Mucosa of descending colon (tissue), 3 donors: ENCODE measurements around the gene ARRB1. TPM values are rescaled to one million over a fixed set of nuclear protein-coding genes. Genes with fewer than 3 reads are reported as not detected.

Experiments used
- ATAC-seq: fragments of 200-7000 bp; cut with Tn5 transposase; one replicate; pipeline ENCODE4 v1.9.1; 2020; ENCODE audit warnings: mild to moderate bottlenecking, moderate library complexity
- DNase-seq, 3 donors: peaks; one replicate each; pipeline ENCODE4 v3.0.0-alpha.2; 2020
- H3K36me3 ChIP-seq: fragments of 200-600 bp; one replicate; pipeline ENCODE4 v1.8.0; 2021; ENCODE audit warnings: low read depth, mild to moderate bottlenecking
- H3K4me1 ChIP-seq: fragments of 200-600 bp; one replicate; pipeline ENCODE4 v1.8.0; 2021; ENCODE audit warnings: low read depth, mild to moderate bottlenecking
- H3K4me3 ChIP-seq: fragments of 200-600 bp; one replicate; pipeline ENCODE4 v1.8.0; 2021; ENCODE audit warnings: mild to moderate bottlenecking
- H3K9me3 ChIP-seq: fragments of 200-600 bp; one replicate; pipeline ENCODE4 v1.8.0; 2021; ENCODE audit warnings: mild to moderate bottlenecking
- intact Hi-C, 2 donors: fragments of 100-400 bp; cut with DNase I in 1 of 2; cut with micrococcal nuclease in 1 of 2; formaldehyde crosslinking; loops; one replicate each; pipeline versions ENCODE4 v1.11.0 to v1.11.1; 2022; cut with DNase I, micrococcal nuclease
- total RNA-seq, 3 donors: library from RNA; stranded (reverse); fragmentation: NEBNext Ultra II Directional in 2 of 3; extraction: Animal tissue kit (Norgen Biotek cat#: 25700) in 2 of 3; gene quantifications; one replicate each; pipeline versions ENCODE4 v1.2.1 to v1.2.4, GENCODE V29; 2021 to 2023
- TF ChIP-seq, protein P1 (sequence below): fragments of 200-600 bp; IDR thresholded peaks from one replicate; pipeline ENCODE4 v1.8.0; 2022; ENCODE audit warnings: antibody characterized with exemption, mild to moderate bottlenecking
- donor health status: DM: no; HTN: no; CAD: no; lungs with moderate emphysema.
- donor health status: DM: no; HTN: no; CAD: no.
- donor health status: DM: no; HTN: yes; CAD: no.

The ARRB1 gene
- total RNA-seq, 3 donors from 2014 or later = 76.7 to 128 (median 121) TPM

DNA sequence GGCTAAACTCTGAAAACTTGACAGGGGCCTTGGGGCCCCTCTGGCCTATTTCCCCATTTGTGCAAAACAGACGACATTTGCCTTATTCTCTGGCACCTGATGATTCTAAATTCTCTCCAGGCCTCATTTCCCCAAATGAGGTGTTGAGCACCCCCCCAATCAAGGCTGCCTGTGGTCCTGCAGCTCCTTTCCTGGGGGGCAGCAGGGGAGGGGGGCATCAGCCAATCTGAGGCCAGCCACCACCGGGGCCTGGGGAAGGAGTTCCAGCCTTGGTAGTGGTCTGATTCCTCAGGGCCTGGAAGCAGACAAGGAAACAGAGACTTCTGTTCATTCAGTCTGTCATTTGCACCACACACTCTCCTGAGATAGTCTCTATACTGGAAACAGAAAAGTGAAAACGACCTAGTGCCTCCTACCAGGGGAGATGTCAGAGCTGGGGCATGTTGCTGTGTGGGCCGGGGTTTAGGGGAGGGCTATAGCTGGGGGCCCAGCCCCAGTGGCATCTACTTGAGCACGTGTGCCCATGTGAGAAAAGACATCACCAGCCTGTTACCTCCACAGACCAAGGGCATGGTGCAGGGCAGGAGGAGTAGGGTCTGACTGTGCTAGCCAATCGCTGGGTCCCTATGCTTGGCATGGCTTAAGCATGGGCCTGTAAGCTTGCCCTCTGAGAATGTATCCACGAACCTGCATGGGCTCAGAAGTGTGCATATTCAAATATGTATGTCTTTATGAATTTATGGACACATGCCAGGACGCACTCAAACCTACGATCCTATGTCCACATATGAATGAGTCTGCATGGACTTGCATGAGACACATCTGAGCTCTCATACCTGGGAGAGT, 112.6 kb downstream of the ARRB1 start:
- no peaks in the 10 kb centered on the region for H3K9me3 ChIP-seq
- TF ChIP-seq, protein P1, sequence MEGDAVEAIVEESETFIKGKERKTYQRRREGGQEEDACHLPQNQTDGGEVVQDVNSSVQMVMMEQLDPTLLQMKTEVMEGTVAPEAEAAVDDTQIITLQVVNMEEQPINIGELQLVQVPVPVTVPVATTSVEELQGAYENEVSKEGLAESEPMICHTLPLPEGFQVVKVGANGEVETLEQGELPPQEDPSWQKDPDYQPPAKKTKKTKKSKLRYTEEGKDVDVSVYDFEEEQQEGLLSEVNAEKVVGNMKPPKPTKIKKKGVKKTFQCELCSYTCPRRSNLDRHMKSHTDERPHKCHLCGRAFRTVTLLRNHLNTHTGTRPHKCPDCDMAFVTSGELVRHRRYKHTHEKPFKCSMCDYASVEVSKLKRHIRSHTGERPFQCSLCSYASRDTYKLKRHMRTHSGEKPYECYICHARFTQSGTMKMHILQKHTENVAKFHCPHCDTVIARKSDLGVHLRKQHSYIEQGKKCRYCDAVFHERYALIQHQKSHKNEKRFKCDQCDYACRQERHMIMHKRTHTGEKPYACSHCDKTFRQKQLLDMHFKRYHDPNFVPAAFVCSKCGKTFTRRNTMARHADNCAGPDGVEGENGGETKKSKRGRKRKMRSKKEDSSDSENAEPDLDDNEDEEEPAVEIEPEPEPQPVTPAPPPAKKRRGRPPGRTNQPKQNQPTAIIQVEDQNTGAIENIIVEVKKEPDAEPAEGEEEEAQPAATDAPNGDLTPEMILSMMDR = no peak
- no peak for DNase-seq
- H3K4me1 ChIP-seq = peaks cover 14% of the 10 kb centered on the region
- no peak for ATAC-seq
- no peak overlapping the region for H3K4me3 ChIP-seq
- H3K36me3 ChIP-seq = no peaks in the 10 kb centered on the region
- intact Hi-C loops = no loop called here

DNA sequence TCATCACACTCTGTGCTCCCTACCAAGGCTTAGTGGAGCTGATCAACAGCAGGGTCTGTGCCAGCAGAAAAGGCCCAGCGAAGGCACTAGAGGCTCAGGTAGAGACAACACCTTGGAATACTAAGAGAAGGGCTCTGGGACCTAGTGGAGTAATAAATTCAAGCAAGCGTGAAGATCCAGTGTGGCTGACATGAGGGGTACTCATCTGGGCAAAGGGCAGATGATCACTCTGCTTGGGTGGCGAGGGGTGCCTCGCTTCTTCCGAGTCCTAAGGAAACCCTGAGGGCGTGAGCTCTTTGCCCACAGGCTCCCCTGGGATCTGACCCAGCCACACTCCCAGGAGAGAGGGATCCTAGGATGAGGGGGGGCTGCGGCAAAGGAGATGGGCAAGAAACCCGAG, 114.4 kb downstream of the ARRB1 start:
- Histone ChIP-seq H3K4me1 (peaks cover 9% of the 10 kb centered on the region), H3K9me3 (no peaks in the 10 kb centered on the region), H3K36me3 (no peaks in the 10 kb centered on the region), H3K4me3 (no peak overlapping the region)
- ATAC-seq (no peak), DNase-seq (no peak)
- TF ChIP-seq, protein P1 = no peak
- intact Hi-C loops = no loop called here

DNA sequence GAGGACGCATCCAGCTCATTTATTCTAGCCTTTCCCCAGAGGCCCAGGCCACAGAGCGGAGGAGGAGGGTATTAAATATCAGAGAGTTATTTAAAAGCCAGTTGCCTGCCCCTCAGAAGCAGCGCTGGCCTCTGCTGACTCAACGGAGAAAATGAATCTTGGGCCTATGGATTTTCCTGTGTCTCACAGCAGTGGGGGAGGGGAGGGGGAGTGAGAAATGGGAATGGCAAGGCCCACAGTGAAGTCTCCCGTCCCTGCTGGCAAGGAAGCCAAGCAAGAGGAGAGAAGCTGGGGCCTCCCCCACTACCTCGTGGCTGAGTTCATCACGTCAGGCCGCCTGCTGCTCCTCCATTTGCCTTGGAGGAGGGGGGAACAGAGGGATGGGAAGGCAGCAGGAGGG, 115.4 kb downstream of the ARRB1 start:
- TF ChIP-seq, protein P1 = no peak
- ATAC-seq (no peak), DNase-seq (no peak)
- intact Hi-C loops = no loop called here
- Histone ChIP-seq H3K36me3 (no peaks in the 10 kb centered on the region), H3K4me3 (no peak overlapping the region), H3K4me1 (peaks cover 8% of the 10 kb centered on the region), H3K9me3 (no peaks in the 10 kb centered on the region)

DNA sequence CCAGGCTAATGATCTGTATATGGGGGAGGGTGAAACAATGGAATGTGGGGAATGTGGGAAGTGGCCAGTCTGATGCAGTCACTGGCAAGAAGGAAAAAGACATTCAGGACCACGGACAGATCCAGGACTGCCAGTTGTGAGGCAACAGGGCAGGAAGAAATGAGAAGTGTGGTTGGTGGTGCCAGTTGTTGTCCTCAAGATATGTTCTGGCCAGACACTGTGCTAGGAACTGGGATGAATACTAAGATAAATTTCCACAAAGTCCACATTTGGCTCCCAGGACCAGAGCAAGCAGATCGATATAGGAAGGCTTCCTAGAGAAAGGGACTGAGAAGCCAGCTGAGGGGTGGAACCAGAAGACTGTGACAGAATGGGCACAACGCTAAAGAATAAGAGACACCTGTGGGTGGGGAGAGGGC, 117.7 kb downstream of the ARRB1 start:
- no peaks in the 10 kb centered on the region for H3K9me3 ChIP-seq
- intact Hi-C loops = no loop called here
- TF ChIP-seq, protein P1 = no peak
- H3K36me3 ChIP-seq = no peaks in the 10 kb centered on the region
- no peak for ATAC-seq
- DNase-seq = peak in 1 of 3 donors; percentile 74
- H3K4me3 ChIP-seq = no peak overlapping the region
- H3K4me1 ChIP-seq = no peaks in the 10 kb centered on the region

DNA sequence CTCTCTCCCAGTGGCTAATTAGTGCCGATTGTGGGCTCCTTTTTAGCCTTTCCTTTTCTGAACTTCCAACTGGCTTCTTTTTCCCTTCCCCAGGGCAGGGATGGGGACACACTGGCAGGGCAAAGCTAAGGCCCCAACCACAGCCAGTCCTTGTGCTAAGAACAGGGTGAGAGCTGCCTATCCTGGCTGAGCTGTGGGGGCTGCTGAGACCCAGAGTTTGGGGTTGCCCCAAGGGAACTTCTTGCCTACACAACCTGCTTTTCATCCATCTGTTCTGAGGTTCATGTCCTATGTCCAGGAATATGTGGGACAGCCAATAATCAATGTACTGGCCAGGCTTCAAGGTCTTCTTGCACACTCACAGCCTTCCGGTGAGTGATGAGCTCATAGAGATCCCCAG, 120.8 kb downstream of the ARRB1 start:
- no peak overlapping the region for H3K4me3 ChIP-seq
- no peak for DNase-seq
- no peak for ATAC-seq

More for the DNA sequence above, 120.8 kb downstream of the ARRB1 start:
- intact Hi-C loops = no loop called here
- TF ChIP-seq, protein P1 = no peak
- Histone ChIP-seq H3K36me3 (no peaks in the 10 kb centered on the region), H3K9me3 (no peaks in the 10 kb centered on the region), H3K4me1 (no peaks in the 10 kb centered on the region)
